OCI-LY7 (cell line): ENCODE measurements around the gene RAB32. TPM values are rescaled to one million over a fixed set of nuclear protein-coding genes. Genes with fewer than 3 reads are reported as not detected.

Experiments
- BruUV-seq: library from RNA; stranded (reverse); fragments of 400-500 nt; replicated peaks from 2 replicates; lab custom pipeline; 2021; lab: Mats Ljungman, UMichigan
- CTCF ChIA-PET: fragments of 300-600 bp; sonication (Branson Sonifier 250); formaldehyde crosslinking; loops from one replicate; lab custom pipeline; 2022; ENCODE audit warnings: antibody characterized with exemption; ENCODE audit not compliant: unreplicated experiment; lab: Charles Lee
- POLR2A ChIA-PET: fragments of 300-600 bp; sonication (Branson Sonifier 250); formaldehyde crosslinking; loops from one replicate; lab custom pipeline; 2022; ENCODE audit warnings: antibody characterized with exemption; lab: Charles Lee
- DNase-seq: peaks from one replicate; pipeline ENCODE4 v3.0.0-alpha.2; 2015; ENCODE audit warnings: low spot score
- H2AFZ ChIP-seq: fragments of 200-600 bp; sonication (generic), shearing (Covaris generic); 2 replicates; pipeline ENCODE4 v1.6.1; 2014; ENCODE audit warnings: mild to moderate bottlenecking, antibody characterized with exemption, low read length, moderate library complexity
- H3K27ac ChIP-seq: fragments of 200-600 bp; sonication (generic); 2 replicates; pipeline ENCODE4 v1.5.1; 2014; ENCODE audit warnings: mixed run types, low read depth, mild to moderate bottlenecking, moderate library complexity, low read length, inconsistent platforms; ENCODE audit not compliant: poor library complexity, severe bottlenecking
- H3K36me3 ChIP-seq: fragments of 200-600 bp; sonication (generic); 2 replicates; pipeline ENCODE4 v1.6.1; 2014; ENCODE audit warnings: mild to moderate bottlenecking, antibody characterized with exemption, low read length, moderate library complexity, mixed read lengths; ENCODE audit not compliant: insufficient read depth
- H3K4me1 ChIP-seq: fragments of 200-600 bp; sonication (generic); 2 replicates; pipeline ENCODE4 v1.5.1; 2014; ENCODE audit warnings: mild to moderate bottlenecking, low read length; ENCODE audit not compliant: insufficient read depth, poor library complexity, severe bottlenecking
- H3K4me2 ChIP-seq: fragments of 200-600 bp; sonication (generic); 2 replicates; pipeline ENCODE4 v1.6.1; 2014; ENCODE audit warnings: mild to moderate bottlenecking, low read length
- H3K4me3 ChIP-seq: fragments of 200-600 bp; sonication (generic); 2 replicates; pipeline ENCODE4 v1.5.1; 2014; ENCODE audit warnings: mild to moderate bottlenecking, low read depth, low read length; ENCODE audit not compliant: poor library complexity, severe bottlenecking
- H3K79me2 ChIP-seq: fragments of 200-600 bp; sonication (generic); 2 replicates; pipeline ENCODE4 v1.6.1; 2016; ENCODE audit warnings: low read depth, mild to moderate bottlenecking, low read length, moderate library complexity, mixed read lengths; ENCODE audit not compliant: insufficient read depth
- H3K9me2 ChIP-seq: fragments of 200-600 bp; sonication (generic); 2 replicates; pipeline ENCODE4 v1.6.1; 2016; ENCODE audit warnings: mild to moderate bottlenecking, low read length, mixed read lengths; ENCODE audit not compliant: insufficient read depth
- H3K9me3 ChIP-seq: fragments of 200-600 bp; sonication (generic); 2 replicates; pipeline ENCODE4 v1.6.1; 2014; ENCODE audit warnings: mild to moderate bottlenecking, mixed run types, low read length, mixed read lengths
- H4K20me1 ChIP-seq: fragments of 200-600 bp; sonication (generic); 2 replicates; pipeline ENCODE4 v1.6.1; 2014; ENCODE audit warnings: mild to moderate bottlenecking, antibody characterized with exemption, low read length, moderate library complexity, mixed read lengths; ENCODE audit not compliant: insufficient read depth
- CTCF ChIP-seq: fragments of 200-600 bp; sonication (generic); conservative IDR thresholded peaks from 2 replicates; pipeline ENCODE4 v1.5.1; 2014; ENCODE audit warnings: mild to moderate bottlenecking, antibody characterized with exemption, low read length, moderate library complexity, mixed read lengths
- EZH2phosphoT487 ChIP-seq: fragments of 200-600 bp; sonication (generic); IDR thresholded peaks from 2 replicates; pipeline ENCODE4 v1.6.1; 2018; ENCODE audit warnings: low read depth, borderline replicate concordance, mild to moderate bottlenecking, mixed run types, antibody characterized with exemption, low read length, moderate library complexity, mixed read lengths
- intact Hi-C: fragments of 100-400 bp; cut with micrococcal nuclease; formaldehyde crosslinking; loops from one replicate; pipeline ENCODE4 v1.10.0; 2022; ENCODE audit not compliant: unreplicated experiment
- total RNA-seq, 2 experiments: library from RNA; depleted of rRNA in 1 of 2; stranded (reverse); fragments of >200 nt in 1 of 2; shearing (Covaris generic) in 1 of 2; gene quantifications; 2 replicates each; pipeline ENCODE4 v1.2.3, GENCODE V29; 2014 to 2022

RAB32 gene
- total RNA-seq, 2 experiments from 2014 or later: not detected

- POLR2A ChIA-PET: interaction anchor here (1.0 kb wide), 1 partner anchor 13 kb away, joined by 3 read pairs; no protein-coding TSS in a partner anchor
- Histone ChIP-seq H4K20me1 (no peaks in the 10 kb centered on the region), H3K4me3 (no peak overlapping the region), H3K27ac (no peak overlapping the region), H3K4me1 (peaks cover 4% of the 10 kb centered on the region), H3K9me2 (no peaks in the 10 kb centered on the region), H3K9me3 (no peaks in the 10 kb centered on the region), H2AFZ (no peak overlapping the region), H3K4me2 (no peak overlapping the region), H3K36me3 (no peaks in the 10 kb centered on the region), H3K79me2 (no peaks in the 10 kb centered on the region)
- CTCF ChIA-PET: no interaction called here
- DNase-seq: no peak
- no peak for TF ChIP-seq EZH2phosphoT487
- TF ChIP-seq CTCF: no peak
- intact Hi-C loops: no loop called here
- no TSS peak for BruUV-seq
Measured at GRCh38 chr6:146594495-146594894, 50.9 kb downstream of the RAB32 start.

GRCh38 chr6:146595972-146596731 lies 52.5 kb downstream of the RAB32 start:
- intact Hi-C loops: no loop called here
- H3K27ac ChIP-seq: no peak overlapping the region
- peaks cover 4% of the 10 kb centered on the region for H3K4me1 ChIP-seq
- BruUV-seq: no TSS peak
- ChIA-PET POLR2A (interaction anchor here (0.6 kb wide), 1 partner anchor 317 kb away, joined by 3 read pairs; no protein-coding TSS in a partner anchor), CTCF (no interaction called here)
- H4K20me1 ChIP-seq: no peaks in the 10 kb centered on the region
- peak; percentile 13 for DNase-seq
- TF ChIP-seq CTCF (no peak), EZH2phosphoT487 (no peak)
- no peak overlapping the region for H3K4me3 ChIP-seq
- no peaks in the 10 kb centered on the region for H3K79me2 ChIP-seq
- no peaks in the 10 kb centered on the region for H3K9me3 ChIP-seq
- H3K4me2 ChIP-seq: no peak overlapping the region
- no peaks in the 10 kb centered on the region for H3K36me3 ChIP-seq
- H3K9me2 ChIP-seq: no peaks in the 10 kb centered on the region
- H2AFZ ChIP-seq: no peak overlapping the region

- Histone ChIP-seq H3K27ac (no peak within 1 kb of the TSS), H3K9me2 (no peaks in the 10 kb centered on the region), H3K9me3 (no peaks in the 10 kb centered on the region), H4K20me1 (no peaks in the 10 kb centered on the region), H3K79me2 (no peaks in the 10 kb centered on the region), H3K4me2 (no peak within 1 kb of the TSS), H3K4me3 (no peak within 1 kb of the TSS), H3K36me3 (no peaks in the 10 kb centered on the region), H3K4me1 (peaks cover 4% of the 10 kb centered on the region), H2AFZ (no peak within 1 kb of the TSS)
- BruUV-seq: no TSS peak
- no peak for DNase-seq
- TF ChIP-seq EZH2phosphoT487 (no peak), CTCF (no peak)
- intact Hi-C loops: no loop called here
- ChIA-PET POLR2A (no interaction called here), CTCF (no interaction called here)
Measured at GRCh38 chr6:146598772-146599405, 55.3 kb downstream of the RAB32 start, which contains the start of gene ADGB. ADGB (plus strand) TSS chr6:146598972; CDS start chr6:146599041, 69 bp downstream.
